Suprapubic skin (tissue), 3 donors: ENCODE measurements around the gene RUBCNL.

Source experiments
- EP300 ChIP-seq: sonication (generic); formaldehyde crosslinking; IDR thresholded peaks from one replicate; pipeline ENCODE4 v1.6.1; 2017; ENCODE audit warnings: antibody characterized with exemption
- POLR2A ChIP-seq, 2 donors: fragments of 450-650 bp; IDR thresholded peaks; one replicate each; pipeline ENCODE4 v1.6.1; 2017; ENCODE audit warnings: antibody characterized with exemption in 2 of 2, mild to moderate bottlenecking in 2 of 2, moderate library complexity in 2 of 2
- TF ChIP-seq, protein P1 (sequence below), 2 donors: fragments of 200-600 bp in 1 of 2; fragments of 450-650 bp in 1 of 2; sonication (generic) in 1 of 2; IDR thresholded peaks; one replicate each; pipeline ENCODE4 v1.5.1; 2016 to 2019; ENCODE audit warnings: antibody characterized with exemption in 2 of 2, mild to moderate bottlenecking in 1 of 2, moderate library complexity in 1 of 2

- TF ChIP-seq, protein P1, sequence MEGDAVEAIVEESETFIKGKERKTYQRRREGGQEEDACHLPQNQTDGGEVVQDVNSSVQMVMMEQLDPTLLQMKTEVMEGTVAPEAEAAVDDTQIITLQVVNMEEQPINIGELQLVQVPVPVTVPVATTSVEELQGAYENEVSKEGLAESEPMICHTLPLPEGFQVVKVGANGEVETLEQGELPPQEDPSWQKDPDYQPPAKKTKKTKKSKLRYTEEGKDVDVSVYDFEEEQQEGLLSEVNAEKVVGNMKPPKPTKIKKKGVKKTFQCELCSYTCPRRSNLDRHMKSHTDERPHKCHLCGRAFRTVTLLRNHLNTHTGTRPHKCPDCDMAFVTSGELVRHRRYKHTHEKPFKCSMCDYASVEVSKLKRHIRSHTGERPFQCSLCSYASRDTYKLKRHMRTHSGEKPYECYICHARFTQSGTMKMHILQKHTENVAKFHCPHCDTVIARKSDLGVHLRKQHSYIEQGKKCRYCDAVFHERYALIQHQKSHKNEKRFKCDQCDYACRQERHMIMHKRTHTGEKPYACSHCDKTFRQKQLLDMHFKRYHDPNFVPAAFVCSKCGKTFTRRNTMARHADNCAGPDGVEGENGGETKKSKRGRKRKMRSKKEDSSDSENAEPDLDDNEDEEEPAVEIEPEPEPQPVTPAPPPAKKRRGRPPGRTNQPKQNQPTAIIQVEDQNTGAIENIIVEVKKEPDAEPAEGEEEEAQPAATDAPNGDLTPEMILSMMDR (IDR thresholded peaks at IDR 0.05) = no peak
- TF ChIP-seq POLR2A (IDR thresholded peaks at IDR 0.05) (no peak), EP300 (no peak)
These were observed 1.8 kb upstream of the RUBCNL start for GRCh38 chr13:46388846-46389245.
